Testis (tissue), 3 donors: ENCODE measurements around the gene RBMX. TPM values are rescaled to one million over a fixed set of nuclear protein-coding genes. Genes with fewer than 3 reads are reported as not detected.
"Not testable (repeated sequence)": the region's sequence is repeated elsewhere in the genome, so short reads cannot be mapped to it uniquely, and the experiment has no call there.

Experiments used
- DNase-seq: peaks from one replicate; pipeline ENCODE4 v3.0.0-alpha.2; 2019
- H3K27ac ChIP-seq, 2 donors: fragments of 200-600 bp; sonication (generic); one replicate each; pipeline ENCODE4 v1.5.1; 2019
- H3K27me3 ChIP-seq: fragments of 200-600 bp; sonication (generic); one replicate; pipeline ENCODE4 v1.5.1; 2019
- H3K36me3 ChIP-seq: fragments of 200-600 bp; sonication (generic); one replicate; pipeline ENCODE4 v1.5.1; 2017; ENCODE audit warnings: low read depth; ENCODE audit errors: missing control alignments
- H3K4me1 ChIP-seq: fragments of 200-600 bp; sonication (generic); one replicate; pipeline ENCODE4 v1.5.1; 2019
- H3K4me3 ChIP-seq, 2 donors: fragments of 200-600 bp; sonication (generic); one replicate each; pipeline ENCODE4 v1.5.1; 2017 to 2019
- H3K9me3 ChIP-seq: fragments of 200-600 bp; sonication (generic); one replicate; pipeline ENCODE4 v1.5.1; 2017
- POLR2A ChIP-seq: fragments of 450-650 bp; IDR thresholded peaks from one replicate; pipeline ENCODE4 v1.6.1; 2017; ENCODE audit warnings: antibody characterized with exemption, mild to moderate bottlenecking, moderate library complexity
- WGBS, 2 donors: methylation state at CpG; one replicate each; pipeline ENCODE4 v1.1.5; 2018; 5-methylcytosine and 5-hydroxymethylcytosine counted together
- intact Hi-C: fragments of 100-400 bp; cut with DNase I; formaldehyde crosslinking; loops from one replicate; pipeline ENCODE4 v1.15.1; 2023; ENCODE audit warnings: low total_unique reads
- polyA plus RNA-seq: library from polyadenylated mRNA; stranded (reverse); fragments of 350-450 nt; fragmentation: Illumina TruSeq; extraction: RNeasy Lipid Tissue Mini Kit (QIAGEN cat#74804); gene quantifications from one replicate; pipeline ENCODE4 v1.2.3, GENCODE V29; 2014; ENCODE audit warnings: low read depth, low replicate concordance; ENCODE audit not compliant: insufficient read depth
- total RNA-seq, 2 donors: library from RNA; depleted of rRNA; stranded (reverse); fragments of >200 nt; gene quantifications; one replicate each; pipeline ENCODE4 v1.2.3, GENCODE V29; 2016
- TF ChIP-seq, protein P1 (sequence below), 3 experiments: fragments of 450-650 bp in 2 of 3; fragments of 200-600 bp in 1 of 3; sonication (generic) in 1 of 3; IDR thresholded peaks; one replicate each; pipeline ENCODE4 v1.5.1; 2016 to 2019; ENCODE audit warnings: antibody characterized with exemption in 3 of 3, mild to moderate bottlenecking in 2 of 3, moderate library complexity in 1 of 3

RBMX gene
- total and polyA plus RNA-seq, 3 donors from 2014 or later: 106 to 164 (median 135) TPM

GRCh38 chrX:136878423-136878822 lies 2.1 kb downstream of the RBMX start:
- H3K4me3 ChIP-seq: no peak overlapping the region
- 31 to 77% methylated on average over 3 to 11 of the region's 11 CpGs for WGBS, 2 donors
- TF ChIP-seq, protein P1, sequence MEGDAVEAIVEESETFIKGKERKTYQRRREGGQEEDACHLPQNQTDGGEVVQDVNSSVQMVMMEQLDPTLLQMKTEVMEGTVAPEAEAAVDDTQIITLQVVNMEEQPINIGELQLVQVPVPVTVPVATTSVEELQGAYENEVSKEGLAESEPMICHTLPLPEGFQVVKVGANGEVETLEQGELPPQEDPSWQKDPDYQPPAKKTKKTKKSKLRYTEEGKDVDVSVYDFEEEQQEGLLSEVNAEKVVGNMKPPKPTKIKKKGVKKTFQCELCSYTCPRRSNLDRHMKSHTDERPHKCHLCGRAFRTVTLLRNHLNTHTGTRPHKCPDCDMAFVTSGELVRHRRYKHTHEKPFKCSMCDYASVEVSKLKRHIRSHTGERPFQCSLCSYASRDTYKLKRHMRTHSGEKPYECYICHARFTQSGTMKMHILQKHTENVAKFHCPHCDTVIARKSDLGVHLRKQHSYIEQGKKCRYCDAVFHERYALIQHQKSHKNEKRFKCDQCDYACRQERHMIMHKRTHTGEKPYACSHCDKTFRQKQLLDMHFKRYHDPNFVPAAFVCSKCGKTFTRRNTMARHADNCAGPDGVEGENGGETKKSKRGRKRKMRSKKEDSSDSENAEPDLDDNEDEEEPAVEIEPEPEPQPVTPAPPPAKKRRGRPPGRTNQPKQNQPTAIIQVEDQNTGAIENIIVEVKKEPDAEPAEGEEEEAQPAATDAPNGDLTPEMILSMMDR (IDR thresholded peaks at IDR 0.05): no peak
- TF ChIP-seq POLR2A: no peak
- H3K36me3 ChIP-seq: no peaks in the 10 kb centered on the region
- no peak for DNase-seq
- H3K27ac ChIP-seq: no peak overlapping the region
- no peaks in the 10 kb centered on the region for H3K4me1 ChIP-seq
- H3K9me3 ChIP-seq: no peaks in the 10 kb centered on the region
- intact Hi-C loops: no loop called here
- no peaks in the 10 kb centered on the region for H3K27me3 ChIP-seq

DNA sequence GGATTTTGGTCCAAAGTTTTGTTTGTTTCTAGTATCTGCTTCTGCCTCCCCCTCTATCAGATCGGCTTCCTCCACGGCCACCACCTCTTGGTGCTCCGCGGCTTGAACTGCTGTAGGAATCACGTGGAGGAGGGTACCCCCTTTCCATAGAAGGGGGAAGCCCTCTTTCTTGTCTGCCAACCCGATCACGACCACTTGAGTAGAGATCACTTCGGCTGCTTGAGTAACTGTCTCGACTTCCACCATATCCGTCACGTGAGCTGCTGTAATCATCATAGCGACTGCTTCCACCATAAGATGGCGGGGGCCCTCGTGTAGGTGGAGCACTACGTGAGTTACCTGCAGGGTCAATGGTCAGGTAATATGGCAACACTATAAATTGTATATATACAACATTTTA lies 6.4 kb downstream of the RBMX start:
- DNase-seq, H3K4me3 ChIP-seq, H3K4me1 ChIP-seq, intact Hi-C loops, H3K27me3 ChIP-seq, H3K9me3 ChIP-seq, H3K36me3 ChIP-seq, H3K27ac ChIP-seq: not testable (repeated sequence)
- 77 to 85% methylated on average over 15 of the region's 15 CpGs for WGBS, 2 donors

DNA sequence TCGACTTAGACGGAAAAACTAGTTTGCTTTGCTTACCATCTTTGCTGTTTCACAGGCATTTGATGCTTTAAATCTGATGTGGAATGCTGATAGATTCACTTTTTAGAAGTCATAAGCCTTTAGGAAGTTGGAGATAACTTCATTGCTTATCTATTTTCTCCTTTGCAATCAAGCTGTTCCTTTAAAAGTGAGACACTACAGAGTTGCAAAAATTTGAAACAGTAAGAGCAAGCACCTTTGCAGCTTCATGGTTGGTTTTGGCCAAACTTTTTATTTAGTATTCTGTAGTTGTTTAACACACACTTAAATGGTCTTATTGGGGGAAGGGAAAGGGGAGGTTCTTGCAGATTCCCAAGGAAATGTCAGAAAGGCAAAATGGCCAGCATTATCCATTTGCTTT lies 7.3 kb downstream of the RBMX start:
- 91 to 93% methylated on average over 2 of the region's 2 CpGs for WGBS, 2 donors
- H3K4me1 ChIP-seq, H3K4me3 ChIP-seq, DNase-seq, H3K27ac ChIP-seq, intact Hi-C loops, H3K9me3 ChIP-seq, H3K36me3 ChIP-seq, H3K27me3 ChIP-seq: not testable (repeated sequence)

GRCh38 chrX:136872091-136872700 lies 8.3 kb downstream of the RBMX start:
- Histone ChIP-seq H3K4me1 (no peaks in the 10 kb centered on the region), H3K27me3 (no peaks in the 10 kb centered on the region), H3K27ac (no peak overlapping the region), H3K4me3 (no peak overlapping the region), H3K36me3 (no peaks in the 10 kb centered on the region), H3K9me3 (no peaks in the 10 kb centered on the region)
- intact Hi-C loops: no loop called here
- TF ChIP-seq, protein P1 (IDR thresholded peaks at IDR 0.05): no peak
- TF ChIP-seq POLR2A: no peak
- WGBS, 2 donors: 86 to 87% methylated on average over 5 of the region's 5 CpGs
- DNase-seq: no peak

DNA sequence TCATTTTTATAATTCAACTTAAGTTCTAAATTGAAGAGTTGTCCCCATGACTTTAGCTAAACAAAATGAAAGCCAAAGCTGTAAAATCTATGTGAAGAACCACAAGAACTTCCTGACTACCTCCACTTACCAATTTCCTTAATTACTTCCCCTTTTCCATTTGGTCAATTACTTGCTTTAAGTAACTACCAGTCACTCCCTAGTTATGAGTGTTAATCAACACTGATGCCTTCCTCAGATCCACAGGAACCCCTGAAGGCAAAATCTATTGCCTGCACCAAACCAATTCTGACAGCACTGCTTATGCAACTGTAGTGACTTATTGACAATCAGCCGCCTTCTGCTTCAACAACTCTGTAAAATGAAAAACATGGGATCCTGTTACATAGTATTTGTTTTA lies 10.5 kb downstream of the RBMX start:
- 75 to 92% methylated on average over 1 of the region's 1 CpG for WGBS, 2 donors
- TF ChIP-seq, protein P1 (IDR thresholded peaks at IDR 0.05): no peak
- no peak for TF ChIP-seq POLR2A
- intact Hi-C loops: no loop called here
- H3K9me3 ChIP-seq: no peaks in the 10 kb centered on the region
- H3K4me3 ChIP-seq: no peak overlapping the region
- H3K4me1 ChIP-seq: no peaks in the 10 kb centered on the region
- no peak for DNase-seq
- no peaks in the 10 kb centered on the region for H3K36me3 ChIP-seq
- H3K27ac ChIP-seq: no peak overlapping the region
- H3K27me3 ChIP-seq: no peaks in the 10 kb centered on the region

- Histone ChIP-seq H3K27me3 (no peaks in the 10 kb centered on the region), H3K36me3 (no peaks in the 10 kb centered on the region), H3K4me1 (no peaks in the 10 kb centered on the region), H3K9me3 (no peaks in the 10 kb centered on the region), H3K4me3 (no peak overlapping the region), H3K27ac (no peak overlapping the region)
- no peak for DNase-seq
- TF ChIP-seq POLR2A: no peak
- TF ChIP-seq, protein P1 (IDR thresholded peaks at IDR 0.05): no peak
- 92 to 98% methylated on average over 9 of the region's 9 CpGs for WGBS, 2 donors
- intact Hi-C loops: no loop called here
Measured at GRCh38 chrX:136868283-136869055, 12.1 kb downstream of the RBMX start.
